ENCODE results near the gene CLRN1.

DNA sequence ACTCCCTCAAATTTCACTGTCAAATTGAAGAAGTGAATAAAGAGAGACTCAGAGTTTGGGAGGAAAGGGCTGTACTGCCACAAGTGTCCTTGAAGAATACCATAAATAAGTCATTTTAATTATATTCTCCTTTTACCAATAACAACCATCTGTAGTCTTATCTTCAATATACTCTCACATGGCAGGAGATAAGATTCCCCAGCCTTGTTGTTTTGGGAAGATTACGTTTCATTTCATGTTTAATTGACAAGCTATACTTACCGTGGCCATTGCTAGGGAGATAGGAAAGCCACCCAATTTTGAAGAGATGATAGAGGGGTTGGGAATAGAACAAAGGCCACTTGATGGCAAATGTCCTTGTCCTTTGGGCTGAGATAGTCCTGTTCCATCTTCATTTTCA lies 69.5 kb downstream of the CLRN1 start:
- TF ChIP-seq, protein P1, sequence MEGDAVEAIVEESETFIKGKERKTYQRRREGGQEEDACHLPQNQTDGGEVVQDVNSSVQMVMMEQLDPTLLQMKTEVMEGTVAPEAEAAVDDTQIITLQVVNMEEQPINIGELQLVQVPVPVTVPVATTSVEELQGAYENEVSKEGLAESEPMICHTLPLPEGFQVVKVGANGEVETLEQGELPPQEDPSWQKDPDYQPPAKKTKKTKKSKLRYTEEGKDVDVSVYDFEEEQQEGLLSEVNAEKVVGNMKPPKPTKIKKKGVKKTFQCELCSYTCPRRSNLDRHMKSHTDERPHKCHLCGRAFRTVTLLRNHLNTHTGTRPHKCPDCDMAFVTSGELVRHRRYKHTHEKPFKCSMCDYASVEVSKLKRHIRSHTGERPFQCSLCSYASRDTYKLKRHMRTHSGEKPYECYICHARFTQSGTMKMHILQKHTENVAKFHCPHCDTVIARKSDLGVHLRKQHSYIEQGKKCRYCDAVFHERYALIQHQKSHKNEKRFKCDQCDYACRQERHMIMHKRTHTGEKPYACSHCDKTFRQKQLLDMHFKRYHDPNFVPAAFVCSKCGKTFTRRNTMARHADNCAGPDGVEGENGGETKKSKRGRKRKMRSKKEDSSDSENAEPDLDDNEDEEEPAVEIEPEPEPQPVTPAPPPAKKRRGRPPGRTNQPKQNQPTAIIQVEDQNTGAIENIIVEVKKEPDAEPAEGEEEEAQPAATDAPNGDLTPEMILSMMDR (IDR thresholded peaks at IDR 0.05) = no peak
- no peak for TF ChIP-seq POLR2A (IDR thresholded peaks at IDR 0.05)
